GM12878 (cell line): ENCODE data around the gene SUMF1. TPM values are rescaled to one million over a fixed set of nuclear protein-coding genes. Genes with fewer than 3 reads are reported as not detected.

Source experiments
- ATAC-seq: fragments of 200-7000 bp; cut with Tn5 transposase; 3 replicates; pipeline ENCODE4 v1.9.1; 2020; ENCODE audit warnings: mild to moderate bottlenecking, moderate library complexity
- BruUV-seq: library from RNA; stranded (reverse); fragments of 400-500 nt; replicated peaks from 2 replicates; lab custom pipeline; 2021; lab: Mats Ljungman, UMichigan
- CTCF ChIA-PET: fragments of 300-600 bp; sonication (Branson Sonifier 250); formaldehyde crosslinking; extraction: SDS; loops from one replicate; lab custom pipeline; 2021; ENCODE audit warnings: inconsistent platforms; lab: Yijun Ruan, JAX
- POLR2A ChIA-PET: fragments of 350-600 bp; formaldehyde crosslinking; extraction: SDS; loops from one replicate; lab custom pipeline; 2021; ENCODE audit warnings: inconsistent platforms; lab: Charles Lee
- RAD21 ChIA-PET: fragments of 300-600 bp; sonication (Branson Sonifier 250); formaldehyde crosslinking; loops from one replicate; lab custom pipeline; 2023; ENCODE audit warnings: antibody characterized with exemption; ENCODE audit not compliant: unreplicated experiment; lab: Charles Lee
- SMC1A ChIA-PET: fragments of 300-600 bp; sonication (Branson Sonifier 250); formaldehyde crosslinking; loops from one replicate; lab custom pipeline; 2023; ENCODE audit not compliant: unreplicated experiment, uncharacterized antibody; lab: Charles Lee
- DNase-seq: peaks from one replicate; pipeline ENCODE4 v3.0.0-alpha.2; 2011; ENCODE audit warnings: low read depth, low spot score
- FAIRE-seq: peaks from 3 replicates; lab custom pipeline; 2011; peaks lifted over from hg19 to GRCh38; lab: Jason Lieb, UNC
- H2AFZ ChIP-seq: 2 replicates; pipeline ENCODE4 v1.6.0; 2011; ENCODE audit warnings: low read depth, low read length, control low read depth; ENCODE audit not compliant: control insufficient read depth
- H3K27ac ChIP-seq: 2 replicates; pipeline ENCODE4 v1.5.1; 2011; ENCODE audit warnings: control low read depth; ENCODE audit not compliant: control insufficient read depth, insufficient read depth
- H3K27me3 ChIP-seq, 2 experiments: replicated peaks in 1 of 2; 2 replicates each; pipeline versions ENCODE4 v1.6.0 to v1.6.1; 2011; ENCODE audit warnings: low read length in 1 of 2; ENCODE audit not compliant: control insufficient read depth in 2 of 2, insufficient read depth in 2 of 2
- H3K36me3 ChIP-seq, 2 experiments: 2 replicates each; pipeline ENCODE4 v1.5.1; 2011; ENCODE audit warnings: low read length in 1 of 2; ENCODE audit not compliant: control insufficient read depth in 2 of 2, insufficient read depth in 2 of 2
- H3K4me1 ChIP-seq: 2 replicates; pipeline ENCODE4 v1.6.1; 2011; ENCODE audit warnings: mild to moderate bottlenecking, low read length, moderate library complexity, mixed read lengths; ENCODE audit not compliant: control insufficient read depth, insufficient read depth
- H3K4me2 ChIP-seq: 2 replicates; pipeline ENCODE4 v1.6.0; 2011; ENCODE audit warnings: control low read depth; ENCODE audit not compliant: control insufficient read depth, insufficient read depth
- H3K4me3 ChIP-seq: fragments of 200-600 bp; sonication (generic); 2 replicates; pipeline ENCODE4 v1.5.1; 2016
- H3K79me2 ChIP-seq: 2 replicates; pipeline ENCODE4 v1.6.0; 2011; ENCODE audit warnings: low read length; ENCODE audit not compliant: control insufficient read depth, insufficient read depth
- H3K9ac ChIP-seq: 2 replicates; pipeline ENCODE4 v1.8.0; 2011; ENCODE audit warnings: low read length, control low read depth, mixed read lengths; ENCODE audit not compliant: control insufficient read depth, insufficient read depth
- H3K9me3 ChIP-seq: replicated peaks from 3 replicates; pipeline ENCODE4 v1.5.1; 2011; ENCODE audit warnings: mild to moderate bottlenecking, low read length; ENCODE audit not compliant: control insufficient read depth, insufficient read depth
- H4K20me1 ChIP-seq: 2 replicates; pipeline ENCODE4 v1.6.0; 2011; ENCODE audit not compliant: control insufficient read depth, insufficient read depth
- IKZF1 ChIP-seq: fragments of 450-650 bp; conservative IDR thresholded peaks from 2 replicates; pipeline ENCODE4 v1.6.1; 2017; ENCODE audit warnings: antibody characterized with exemption, mild to moderate bottlenecking
- POLR2AphosphoS2 ChIP-seq: IDR thresholded peaks from 2 replicates; pipeline ENCODE4 v1.6.1; 2011; ENCODE audit warnings: low read depth, mild to moderate bottlenecking, low read length, improper control_type of control experiment, moderate library complexity
- RBBP5 ChIP-seq: fragments of 200-600 bp; sonication (generic); conservative IDR thresholded peaks from 2 replicates; pipeline ENCODE4 v1.6.1; 2016
- RFX5 ChIP-seq: IDR thresholded peaks from 2 replicates; pipeline ENCODE4 v1.6.1; 2011; ENCODE audit warnings: low read depth, low read length, improper control_type of control experiment
- ZNF207 ChIP-seq: fragments of 450-650 bp; IDR thresholded peaks from 2 replicates; pipeline ENCODE4 v1.6.1; 2014; ENCODE audit warnings: antibody characterized with exemption, mild to moderate bottlenecking, borderline replicate concordance
- WGBS: methylation state at CpG from one replicate; pipeline ENCODE4 v1.1.6; 2016; ENCODE audit warnings: low lambda C conversion rate; ENCODE audit not compliant: insufficient replicate concordance, insufficient coverage; ENCODE audit errors: missing lambda C conversion rate; 5-methylcytosine and 5-hydroxymethylcytosine counted together
- in situ Hi-C: fragments of 300-500 bp; cut with MboI; formaldehyde crosslinking; loops from 9 replicates; pipeline ENCODE4 v1.14.3; 2018; ENCODE audit warnings: mixed read lengths
- intact Hi-C: fragments of 100-400 bp; cut with micrococcal nuclease; formaldehyde crosslinking; loops from one replicate; pipeline ENCODE4 v1.14.2; 2022; ENCODE audit not compliant: unreplicated experiment
- polyA plus RNA-seq, 11 experiments: library from polyadenylated mRNA; depleted of rRNA in 4 of 11; unstranded in 6 of 11; stranded (reverse) in 5 of 11; fragments of >200 nt; fragmentation: Nextera tagmentation in 4 of 11; fragmentation: Illumina TruSeq in 1 of 11; extraction: Ambion mirVana in 4 of 11; extraction: Trizol in 1 of 11; gene quantifications; 1 replicate in 1 of 11; 2 replicates in 10 of 11; pipeline versions ENCODE4 v1.2.1 to v1.2.3, GENCODE V29; 2011 to 2016; ENCODE audit warnings: inconsistent platforms in 2 of 11, missing spikeins in 2 of 11, low read depth in 1 of 11
- total RNA-seq, 4 experiments: library from RNA; depleted of rRNA in 3 of 4; stranded (reverse); fragments of >200 nt in 3 of 4; fragmentation: Illumina TruSeq in 1 of 4; extraction: Trizol in 1 of 4; gene quantifications; 2 replicates each; pipeline versions ENCODE4 v1.2.1 to v1.2.3, GENCODE V29; 2013 to 2021
- TF ChIP-seq, protein P1 (sequence below): fragments of 450-650 bp; formaldehyde crosslinking; IDR thresholded peaks from 2 replicates; pipeline ENCODE4 v1.4.0; 2020; ENCODE audit warnings: mild to moderate bottlenecking, moderate library complexity
- TF ChIP-seq, protein P2 (sequence below): fragments of 450-650 bp; IDR thresholded peaks from 2 replicates; pipeline ENCODE4 v1.6.1; 2016; ENCODE audit warnings: mild to moderate bottlenecking
- TF ChIP-seq, protein P3 (sequence below): fragments of 150-350 bp; IDR thresholded peaks from 2 replicates; pipeline ENCODE4 v1.6.1; 2016; ENCODE audit warnings: low read depth, low read length

SUMF1 gene
- total and polyA plus RNA-seq, 10 of the 15 experiments (the other 5 are each of a cell fraction or from before 2014, with no cell fraction given), result 3.2 to 14.3 (median 8.5) TPM

GRCh38 chr3:4380013-4380412 is 87.1 kb downstream of the SUMF1 start (continued):
- TF ChIP-seq, protein P1, sequence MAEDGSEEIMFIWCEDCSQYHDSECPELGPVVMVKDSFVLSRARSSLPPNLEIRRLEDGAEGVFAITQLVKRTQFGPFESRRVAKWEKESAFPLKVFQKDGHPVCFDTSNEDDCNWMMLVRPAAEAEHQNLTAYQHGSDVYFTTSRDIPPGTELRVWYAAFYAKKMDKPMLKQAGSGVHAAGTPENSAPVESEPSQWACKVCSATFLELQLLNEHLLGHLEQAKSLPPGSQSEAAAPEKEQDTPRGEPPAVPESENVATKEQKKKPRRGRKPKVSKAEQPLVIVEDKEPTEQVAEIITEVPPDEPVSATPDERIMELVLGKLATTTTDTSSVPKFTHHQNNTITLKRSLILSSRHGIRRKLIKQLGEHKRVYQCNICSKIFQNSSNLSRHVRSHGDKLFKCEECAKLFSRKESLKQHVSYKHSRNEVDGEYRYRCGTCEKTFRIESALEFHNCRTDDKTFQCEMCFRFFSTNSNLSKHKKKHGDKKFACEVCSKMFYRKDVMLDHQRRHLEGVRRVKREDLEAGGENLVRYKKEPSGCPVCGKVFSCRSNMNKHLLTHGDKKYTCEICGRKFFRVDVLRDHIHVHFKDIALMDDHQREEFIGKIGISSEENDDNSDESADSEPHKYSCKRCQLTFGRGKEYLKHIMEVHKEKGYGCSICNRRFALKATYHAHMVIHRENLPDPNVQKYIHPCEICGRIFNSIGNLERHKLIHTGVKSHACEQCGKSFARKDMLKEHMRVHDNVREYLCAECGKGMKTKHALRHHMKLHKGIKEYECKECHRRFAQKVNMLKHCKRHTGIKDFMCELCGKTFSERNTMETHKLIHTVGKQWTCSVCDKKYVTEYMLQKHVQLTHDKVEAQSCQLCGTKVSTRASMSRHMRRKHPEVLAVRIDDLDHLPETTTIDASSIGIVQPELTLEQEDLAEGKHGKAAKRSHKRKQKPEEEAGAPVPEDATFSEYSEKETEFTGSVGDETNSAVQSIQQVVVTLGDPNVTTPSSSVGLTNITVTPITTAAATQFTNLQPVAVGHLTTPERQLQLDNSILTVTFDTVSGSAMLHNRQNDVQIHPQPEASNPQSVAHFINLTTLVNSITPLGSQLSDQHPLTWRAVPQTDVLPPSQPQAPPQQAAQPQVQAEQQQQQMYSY (CRISPR knock-in tag), result no peak
- TF ChIP-seq RBBP5 (no peak), IKZF1 (no peak)

- FAIRE-seq (no peak), ATAC-seq (no peak), DNase-seq (no peak)
- RAD21 ChIA-PET, result no interaction called here
- no peak overlapping the region for H3K9ac ChIP-seq
- SMC1A ChIA-PET, result no interaction called here
- no peak overlapping the region for H3K4me2 ChIP-seq
- H3K9me3 ChIP-seq, result no peaks in the 10 kb centered on the region; the same call in 2 of the 3 replicates
- TF ChIP-seq, protein P2, sequence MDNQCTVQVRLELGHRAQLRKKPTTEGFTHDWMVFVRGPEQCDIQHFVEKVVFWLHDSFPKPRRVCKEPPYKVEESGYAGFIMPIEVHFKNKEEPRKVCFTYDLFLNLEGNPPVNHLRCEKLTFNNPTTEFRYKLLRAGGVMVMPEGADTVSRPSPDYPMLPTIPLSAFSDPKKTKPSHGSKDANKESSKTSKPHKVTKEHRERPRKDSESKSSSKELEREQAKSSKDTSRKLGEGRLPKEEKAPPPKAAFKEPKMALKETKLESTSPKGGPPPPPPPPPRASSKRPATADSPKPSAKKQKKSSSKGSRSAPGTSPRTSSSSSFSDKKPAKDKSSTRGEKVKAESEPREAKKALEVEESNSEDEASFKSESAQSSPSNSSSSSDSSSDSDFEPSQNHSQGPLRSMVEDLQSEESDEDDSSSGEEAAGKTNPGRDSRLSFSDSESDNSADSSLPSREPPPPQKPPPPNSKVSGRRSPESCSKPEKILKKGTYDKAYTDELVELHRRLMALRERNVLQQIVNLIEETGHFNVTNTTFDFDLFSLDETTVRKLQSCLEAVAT, result no peak
- TF ChIP-seq, protein P3, sequence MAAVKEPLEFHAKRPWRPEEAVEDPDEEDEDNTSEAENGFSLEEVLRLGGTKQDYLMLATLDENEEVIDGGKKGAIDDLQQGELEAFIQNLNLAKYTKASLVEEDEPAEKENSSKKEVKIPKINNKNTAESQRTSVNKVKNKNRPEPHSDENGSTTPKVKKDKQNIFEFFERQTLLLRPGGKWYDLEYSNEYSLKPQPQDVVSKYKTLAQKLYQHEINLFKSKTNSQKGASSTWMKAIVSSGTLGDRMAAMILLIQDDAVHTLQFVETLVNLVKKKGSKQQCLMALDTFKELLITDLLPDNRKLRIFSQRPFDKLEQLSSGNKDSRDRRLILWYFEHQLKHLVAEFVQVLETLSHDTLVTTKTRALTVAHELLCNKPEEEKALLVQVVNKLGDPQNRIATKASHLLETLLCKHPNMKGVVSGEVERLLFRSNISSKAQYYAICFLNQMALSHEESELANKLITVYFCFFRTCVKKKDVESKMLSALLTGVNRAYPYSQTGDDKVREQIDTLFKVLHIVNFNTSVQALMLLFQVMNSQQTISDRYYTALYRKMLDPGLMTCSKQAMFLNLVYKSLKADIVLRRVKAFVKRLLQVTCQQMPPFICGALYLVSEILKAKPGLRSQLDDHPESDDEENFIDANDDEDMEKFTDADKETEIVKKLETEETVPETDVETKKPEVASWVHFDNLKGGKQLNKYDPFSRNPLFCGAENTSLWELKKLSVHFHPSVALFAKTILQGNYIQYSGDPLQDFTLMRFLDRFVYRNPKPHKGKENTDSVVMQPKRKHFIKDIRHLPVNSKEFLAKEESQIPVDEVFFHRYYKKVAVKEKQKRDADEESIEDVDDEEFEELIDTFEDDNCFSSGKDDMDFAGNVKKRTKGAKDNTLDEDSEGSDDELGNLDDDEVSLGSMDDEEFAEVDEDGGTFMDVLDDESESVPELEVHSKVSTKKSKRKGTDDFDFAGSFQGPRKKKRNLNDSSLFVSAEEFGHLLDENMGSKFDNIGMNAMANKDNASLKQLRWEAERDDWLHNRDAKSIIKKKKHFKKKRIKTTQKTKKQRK, result no peak
- TF ChIP-seq POLR2AphosphoS2, result no peak
- TF ChIP-seq ZNF207, result no peak
- no peak for TF ChIP-seq RFX5
- 78% methylated on average over 2 of the region's 2 CpGs for WGBS
- CTCF ChIA-PET, result no interaction called here
- intact Hi-C loops (no loop called here), in situ Hi-C loops (no loop called here)
- H3K4me1 ChIP-seq, result no peaks in the 10 kb centered on the region
- H3K79me2 ChIP-seq, result no peaks in the 10 kb centered on the region
- no peak overlapping the region for H3K27ac ChIP-seq
- POLR2A ChIA-PET, result no interaction called here
- no peaks in the 10 kb centered on the region for H3K27me3 ChIP-seq
- H3K36me3 ChIP-seq, result no peaks in the 10 kb centered on the region
- no peaks in the 10 kb centered on the region for H4K20me1 ChIP-seq
- no peak overlapping the region for H2AFZ ChIP-seq
- BruUV-seq, result no TSS peak
- no peak overlapping the region for H3K4me3 ChIP-seq
Measured at GRCh38 chr3:4376499-4376898, 90.6 kb downstream of the SUMF1 start.
